ENCODE measurements around the gene SLC51B.

Gene SLC51B

DNA sequence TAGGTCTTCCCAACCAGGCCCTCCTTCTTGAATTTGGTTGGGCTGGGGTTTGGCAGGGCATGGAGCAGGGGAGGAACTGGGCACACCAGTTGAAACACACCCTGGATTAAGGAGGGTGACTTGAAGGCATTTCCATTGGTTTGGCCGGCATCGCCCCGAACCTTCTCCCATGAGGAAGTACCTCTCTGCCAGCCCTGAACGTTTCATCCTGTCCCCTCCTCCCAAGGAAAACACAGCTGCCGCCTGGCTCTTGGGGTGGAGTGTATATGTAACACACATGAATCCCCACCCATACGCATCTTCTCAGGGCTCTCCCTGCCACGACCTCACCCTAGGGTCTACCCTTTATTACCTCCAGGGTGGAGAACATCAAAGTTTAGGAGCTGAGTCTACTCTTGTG is 55.3 kb downstream of the SLC51B start:
- DNase-seq (ENCODE audit: low read depth) = no peak
- H3K4me3 ChIP-seq (ENCODE audit: low read length) = no peak overlapping the region
- TF ChIP-seq, protein P1, sequence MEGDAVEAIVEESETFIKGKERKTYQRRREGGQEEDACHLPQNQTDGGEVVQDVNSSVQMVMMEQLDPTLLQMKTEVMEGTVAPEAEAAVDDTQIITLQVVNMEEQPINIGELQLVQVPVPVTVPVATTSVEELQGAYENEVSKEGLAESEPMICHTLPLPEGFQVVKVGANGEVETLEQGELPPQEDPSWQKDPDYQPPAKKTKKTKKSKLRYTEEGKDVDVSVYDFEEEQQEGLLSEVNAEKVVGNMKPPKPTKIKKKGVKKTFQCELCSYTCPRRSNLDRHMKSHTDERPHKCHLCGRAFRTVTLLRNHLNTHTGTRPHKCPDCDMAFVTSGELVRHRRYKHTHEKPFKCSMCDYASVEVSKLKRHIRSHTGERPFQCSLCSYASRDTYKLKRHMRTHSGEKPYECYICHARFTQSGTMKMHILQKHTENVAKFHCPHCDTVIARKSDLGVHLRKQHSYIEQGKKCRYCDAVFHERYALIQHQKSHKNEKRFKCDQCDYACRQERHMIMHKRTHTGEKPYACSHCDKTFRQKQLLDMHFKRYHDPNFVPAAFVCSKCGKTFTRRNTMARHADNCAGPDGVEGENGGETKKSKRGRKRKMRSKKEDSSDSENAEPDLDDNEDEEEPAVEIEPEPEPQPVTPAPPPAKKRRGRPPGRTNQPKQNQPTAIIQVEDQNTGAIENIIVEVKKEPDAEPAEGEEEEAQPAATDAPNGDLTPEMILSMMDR (IDR thresholded peaks at IDR 0.05; ENCODE audit: insufficient read depth, low read depth, low read length, missing control alignments) = no peak

DNA sequence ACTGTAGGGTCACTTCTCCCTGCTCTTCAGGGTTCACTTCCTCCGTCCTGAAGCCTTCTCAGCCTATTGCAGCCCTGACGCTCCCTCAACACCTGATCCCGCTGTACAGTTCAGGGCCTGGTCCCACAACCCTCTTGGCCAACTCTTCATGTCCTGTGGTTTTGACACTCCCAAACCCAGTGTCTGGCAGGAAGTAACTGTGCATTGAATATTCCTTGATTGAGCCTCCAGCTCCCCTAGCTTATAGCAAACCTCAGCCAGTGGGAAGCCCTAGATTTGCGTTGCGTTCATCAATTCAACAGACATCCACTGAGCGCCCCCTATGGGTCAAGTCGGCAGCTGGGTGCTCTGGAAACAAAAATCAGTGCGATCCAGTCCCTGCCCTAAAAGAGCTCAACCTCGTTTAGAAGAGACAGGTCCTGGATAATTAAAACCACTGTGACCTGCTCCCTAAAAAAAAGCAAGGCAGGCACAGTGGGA is 56.3 kb downstream of the SLC51B start:
- peak; percentile 69 for DNase-seq (ENCODE audit: low read depth)

DNA sequence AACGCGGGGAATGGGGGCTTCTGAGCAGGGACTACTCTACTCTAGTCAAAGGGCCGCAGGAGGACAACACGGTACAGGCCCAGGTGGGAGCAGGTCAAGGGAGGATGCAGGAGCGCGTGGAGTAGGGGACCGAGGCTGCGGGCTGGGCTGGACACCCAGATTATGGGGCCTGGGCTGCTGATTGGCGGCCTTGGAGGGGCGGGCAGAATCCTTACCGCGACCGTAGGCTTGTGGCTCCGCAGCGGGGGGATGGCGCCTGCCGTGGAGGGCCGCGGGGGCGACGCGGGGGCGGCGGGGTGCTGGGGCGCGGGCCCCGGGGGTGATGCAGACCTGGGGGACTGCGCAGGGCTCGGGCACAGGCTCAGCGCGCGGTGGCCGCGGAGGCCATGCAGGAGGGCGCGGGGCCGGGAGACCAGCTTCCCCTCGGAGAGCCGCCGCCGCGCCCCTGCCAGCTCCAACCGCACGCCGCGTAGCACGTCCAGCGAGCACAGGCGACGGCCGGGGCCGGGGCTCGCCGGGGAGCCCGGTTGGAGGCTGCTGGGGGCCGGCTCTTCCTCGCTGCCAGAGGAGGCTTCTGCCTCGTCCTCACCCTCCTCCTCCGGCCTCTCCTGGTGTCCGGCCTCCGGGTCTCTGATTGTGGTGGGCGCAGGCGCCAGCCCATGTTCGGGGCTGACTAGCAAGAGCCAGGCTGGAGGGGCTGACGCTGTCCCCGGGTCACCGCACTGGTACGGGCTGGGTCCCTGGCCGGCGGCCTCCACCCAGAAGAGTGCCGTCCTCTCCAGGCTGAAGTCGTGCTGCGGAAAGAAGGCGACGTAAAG is 56.9 kb downstream of the SLC51B start:
- no peak overlapping the region for H3K4me3 ChIP-seq (ENCODE audit: low read length)
- TF ChIP-seq, protein P1 (IDR thresholded peaks at IDR 0.05; ENCODE audit: insufficient read depth, low read depth, low read length, missing control alignments) = no peak
- DNase-seq (ENCODE audit: low read depth) = no peak

More for the DNA sequence above, 56.3 kb downstream of the SLC51B start:
- TF ChIP-seq, protein P1 (IDR thresholded peaks at IDR 0.05; ENCODE audit: insufficient read depth, low read depth, low read length, missing control alignments) = peak; percentile 80
- no peak overlapping the region for H3K4me3 ChIP-seq (ENCODE audit: low read length)

DNA sequence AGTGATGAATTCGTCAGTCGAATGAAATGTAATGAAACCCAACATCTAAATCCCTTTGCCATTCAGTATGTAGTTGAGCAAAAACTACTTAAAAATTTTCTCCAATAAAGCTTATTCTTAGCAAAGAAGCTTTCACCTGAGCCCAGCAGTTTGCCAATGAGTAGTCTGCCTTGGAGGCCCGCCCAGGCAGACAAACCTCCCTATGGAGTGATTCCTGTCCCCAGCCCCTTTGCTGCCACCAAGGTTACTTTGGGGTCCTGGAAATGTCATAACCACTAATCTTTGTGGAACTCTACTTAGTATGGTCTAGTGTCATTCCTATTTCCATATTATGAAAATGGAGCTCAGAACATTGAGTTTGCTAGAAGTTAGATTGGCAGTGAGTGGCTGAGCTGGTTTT is 57.7 kb downstream of the SLC51B start:
- DNase-seq (ENCODE audit: low read depth) = no peak
- TF ChIP-seq, protein P1 (IDR thresholded peaks at IDR 0.05; ENCODE audit: insufficient read depth, low read depth, low read length, missing control alignments) = no peak
- no peak overlapping the region for H3K4me3 ChIP-seq (ENCODE audit: low read length)

Measured in epithelial cell of esophagus (primary cell).